OCI-LY1 (cell line): Measurements from ENCODE around the gene PLLP.
A peak's percentile ranks its signal among the peaks of the same experiment; 100 is the strongest.

Source experiments
- H2AFZ ChIP-seq: fragments of 200-600 bp; sonication (generic), shearing (Covaris generic); 2 replicates; pipeline ENCODE4 v1.6.0; 2014; ENCODE audit warnings: antibody characterized with exemption, mild to moderate bottlenecking, low read length
- H3F3A ChIP-seq: fragments of 200-600 bp; sonication (generic), shearing (Covaris generic); 2 replicates; pipeline ENCODE4 v1.6.0; 2014; ENCODE audit warnings: mild to moderate bottlenecking, antibody characterized with exemption, low read length, moderate library complexity; ENCODE audit not compliant: insufficient read depth
- H3K27ac ChIP-seq: fragments of 200-600 bp; sonication (generic); 2 replicates; pipeline ENCODE4 v1.5.1; 2014; ENCODE audit warnings: low read length, mixed run types, mild to moderate bottlenecking, low read depth; ENCODE audit not compliant: poor library complexity, severe bottlenecking
- H3K27me3 ChIP-seq: fragments of 200-600 bp; sonication (generic); 2 replicates; pipeline ENCODE4 v1.6.0; 2014; ENCODE audit warnings: antibody characterized with exemption, mild to moderate bottlenecking, low read length, moderate library complexity; ENCODE audit not compliant: insufficient read depth
- H3K36me3 ChIP-seq: fragments of 200-600 bp; sonication (generic); 2 replicates; pipeline ENCODE4 v1.6.1; 2014; ENCODE audit warnings: mild to moderate bottlenecking, antibody characterized with exemption, low read length, moderate library complexity, mixed read lengths; ENCODE audit not compliant: insufficient read depth
- H3K4me1 ChIP-seq: fragments of 200-600 bp; sonication (generic); 2 replicates; pipeline ENCODE4 v1.5.1; 2014; ENCODE audit warnings: mild to moderate bottlenecking, low read length, moderate library complexity; ENCODE audit not compliant: insufficient read depth, severe bottlenecking
- H3K4me2 ChIP-seq: fragments of 200-600 bp; sonication (generic), shearing (Covaris generic); 2 replicates; pipeline ENCODE4 v1.6.1; 2014; ENCODE audit warnings: low read length
- H3K4me3 ChIP-seq: fragments of 200-600 bp; sonication (generic); 2 replicates; pipeline ENCODE4 v1.5.1; 2014; ENCODE audit warnings: low read length, low read depth, mild to moderate bottlenecking, mixed read lengths; ENCODE audit not compliant: poor library complexity, severe bottlenecking
- H3K79me2 ChIP-seq: fragments of 200-600 bp; shearing (Covaris generic); 2 replicates; pipeline ENCODE4 v1.6.1; 2016; ENCODE audit warnings: mixed run types, low read length, mixed read lengths; ENCODE audit not compliant: insufficient read depth
- H3K9ac ChIP-seq: fragments of 200-600 bp; sonication (generic), shearing (Covaris generic); 2 replicates; pipeline ENCODE4 v1.6.1; 2014; ENCODE audit warnings: mild to moderate bottlenecking, low read length, mixed read lengths
- H3K9me2 ChIP-seq: fragments of 200-600 bp; sonication (generic), shearing (Covaris generic); 2 replicates; pipeline ENCODE4 v1.6.1; 2014; ENCODE audit warnings: low read depth, mild to moderate bottlenecking, low read length, mixed read lengths
- H3K9me3 ChIP-seq: fragments of 200-600 bp; shearing (Covaris generic); 2 replicates; pipeline ENCODE4 v1.6.1; 2014; ENCODE audit warnings: low read length, mixed read lengths
- H4K20me1 ChIP-seq: fragments of 200-600 bp; sonication (generic), shearing (Covaris generic); 2 replicates; pipeline ENCODE4 v1.6.0; 2016; ENCODE audit warnings: mild to moderate bottlenecking, low read length; ENCODE audit not compliant: insufficient read depth
- CTCF ChIP-seq: fragments of 200-600 bp; sonication (generic), shearing (Covaris generic); IDR thresholded peaks from 2 replicates; pipeline ENCODE4 v1.5.1; 2017; ENCODE audit warnings: mild to moderate bottlenecking, antibody characterized with exemption, low read length, moderate library complexity, mixed read lengths
- EZH2 ChIP-seq: fragments of 200-600 bp; sonication (generic), shearing (Covaris generic); IDR thresholded peaks from 2 replicates; pipeline ENCODE4 v1.8.0; 2017; ENCODE audit warnings: borderline replicate concordance, mixed run types, mild to moderate bottlenecking, antibody characterized with exemption, low read length, moderate library complexity, mixed read lengths

Gene PLLP

GRCh38 chr16:57289391-57290257, 5.2 kb upstream of the PLLP start:
- Histone ChIP-seq H3K4me1 (peaks cover 3% of the 10 kb centered on the region), H3K9me3 (no peaks in the 10 kb centered on the region), H3K4me3 (no peak overlapping the region), H2AFZ (no peak overlapping the region), H3K27ac (no peak overlapping the region), H3K9me2 (no peaks in the 10 kb centered on the region), H4K20me1 (no peaks in the 10 kb centered on the region), H3K36me3 (no peaks in the 10 kb centered on the region), H3K9ac (no peak overlapping the region), H3K4me2 (no peak overlapping the region), H3K79me2 (no peaks in the 10 kb centered on the region), H3F3A (no peaks in the 10 kb centered on the region), H3K27me3 (no peaks in the 10 kb centered on the region)
- TF ChIP-seq CTCF (no peak), EZH2 (no peak)

GRCh38 chr16:57285379-57285778, 907 bp upstream of the PLLP start:
- Histone ChIP-seq H3K27me3 (no peaks in the 10 kb centered on the region), H3K9me2 (no peaks in the 10 kb centered on the region), H3F3A (no peaks in the 10 kb centered on the region), H3K4me1 (peaks cover 8% of the 10 kb centered on the region), H3K9ac (no peak overlapping the region), H3K36me3 (no peaks in the 10 kb centered on the region), H3K9me3 (no peaks in the 10 kb centered on the region), H2AFZ (no peak overlapping the region), H3K4me3 (no peak overlapping the region), H4K20me1 (no peaks in the 10 kb centered on the region), H3K27ac (no peak overlapping the region), H3K4me2 (no peak overlapping the region), H3K79me2 (no peaks in the 10 kb centered on the region)
- TF ChIP-seq CTCF (no peak), EZH2 (no peak)

GRCh38 chr16:57284952-57285363, 486 bp upstream of the PLLP start:
- H4K20me1 ChIP-seq: no peaks in the 10 kb centered on the region
- no peaks in the 10 kb centered on the region for H3K79me2 ChIP-seq
- H3K4me2 ChIP-seq: peak overlapping the region; percentile 69
- peak overlapping the region; percentile 50 for H3K4me3 ChIP-seq
- peaks cover 8% of the 10 kb centered on the region for H3K4me1 ChIP-seq
- H3K36me3 ChIP-seq: no peaks in the 10 kb centered on the region
- no peaks in the 10 kb centered on the region for H3K9me3 ChIP-seq
- H3K9ac ChIP-seq: no peak overlapping the region; the same call in 1 of the 2 replicates
- no peak overlapping the region for H3K27ac ChIP-seq
- TF ChIP-seq EZH2 (no peak), CTCF (no peak)
- no peaks in the 10 kb centered on the region for H3F3A ChIP-seq
- H2AFZ ChIP-seq: no peak overlapping the region
- no peaks in the 10 kb centered on the region for H3K27me3 ChIP-seq
- H3K9me2 ChIP-seq: no peaks in the 10 kb centered on the region
